GM21619 (cell line): ENCODE measurements around the gene EIF3D.

Experiments used
- ATAC-seq: cut with Tn5 transposase; IDR thresholded peaks from one replicate; pipeline ENCODE4 v1.9.1; 2021; ENCODE audit not compliant: unreplicated experiment

EIF3D gene

DNA sequence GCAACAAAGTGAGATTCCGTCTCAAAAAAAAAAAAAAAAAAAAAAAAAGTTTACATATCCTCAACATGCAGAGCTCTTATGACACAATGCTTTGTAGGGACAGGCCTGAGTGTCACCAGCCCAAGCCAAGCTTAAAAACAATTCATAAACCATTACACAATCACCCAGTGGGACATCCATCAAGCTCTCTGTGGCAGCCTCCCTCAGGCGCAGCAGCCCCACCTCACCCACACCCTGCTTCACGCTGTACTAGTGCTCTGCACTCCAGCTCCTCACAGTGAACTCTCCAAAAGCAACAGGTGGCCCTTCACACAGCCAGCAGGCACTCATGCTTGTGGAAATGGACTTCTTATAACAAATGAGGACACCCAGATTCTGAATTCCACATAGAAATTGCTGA, 18.6 kb downstream of the EIF3D start:
- ATAC-seq, result no peak

DNA sequence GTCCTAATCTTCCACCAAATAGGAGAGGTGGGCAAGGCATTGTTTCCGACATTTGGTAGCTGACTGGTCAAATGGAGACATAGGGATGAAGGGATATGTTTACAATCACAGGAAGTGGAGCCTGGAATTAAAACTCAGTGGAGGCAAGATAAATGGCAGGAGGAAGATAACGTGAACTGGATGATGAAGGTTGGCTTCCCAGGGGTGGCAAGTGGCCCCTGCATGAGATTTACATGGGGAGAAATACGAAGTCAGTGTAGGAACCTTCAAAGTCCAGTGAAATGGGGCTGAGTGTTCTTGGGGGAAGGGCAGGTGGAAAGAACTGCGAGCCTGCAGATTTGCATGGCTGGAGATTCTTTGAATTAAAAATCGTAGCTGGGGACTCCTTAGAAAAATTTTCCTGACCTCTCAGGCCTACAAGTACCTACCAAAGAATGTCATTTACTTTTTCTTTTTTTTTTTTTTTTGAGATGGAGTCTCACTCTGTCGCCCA, 21.4 kb downstream of the EIF3D start:
- no peak for ATAC-seq

DNA sequence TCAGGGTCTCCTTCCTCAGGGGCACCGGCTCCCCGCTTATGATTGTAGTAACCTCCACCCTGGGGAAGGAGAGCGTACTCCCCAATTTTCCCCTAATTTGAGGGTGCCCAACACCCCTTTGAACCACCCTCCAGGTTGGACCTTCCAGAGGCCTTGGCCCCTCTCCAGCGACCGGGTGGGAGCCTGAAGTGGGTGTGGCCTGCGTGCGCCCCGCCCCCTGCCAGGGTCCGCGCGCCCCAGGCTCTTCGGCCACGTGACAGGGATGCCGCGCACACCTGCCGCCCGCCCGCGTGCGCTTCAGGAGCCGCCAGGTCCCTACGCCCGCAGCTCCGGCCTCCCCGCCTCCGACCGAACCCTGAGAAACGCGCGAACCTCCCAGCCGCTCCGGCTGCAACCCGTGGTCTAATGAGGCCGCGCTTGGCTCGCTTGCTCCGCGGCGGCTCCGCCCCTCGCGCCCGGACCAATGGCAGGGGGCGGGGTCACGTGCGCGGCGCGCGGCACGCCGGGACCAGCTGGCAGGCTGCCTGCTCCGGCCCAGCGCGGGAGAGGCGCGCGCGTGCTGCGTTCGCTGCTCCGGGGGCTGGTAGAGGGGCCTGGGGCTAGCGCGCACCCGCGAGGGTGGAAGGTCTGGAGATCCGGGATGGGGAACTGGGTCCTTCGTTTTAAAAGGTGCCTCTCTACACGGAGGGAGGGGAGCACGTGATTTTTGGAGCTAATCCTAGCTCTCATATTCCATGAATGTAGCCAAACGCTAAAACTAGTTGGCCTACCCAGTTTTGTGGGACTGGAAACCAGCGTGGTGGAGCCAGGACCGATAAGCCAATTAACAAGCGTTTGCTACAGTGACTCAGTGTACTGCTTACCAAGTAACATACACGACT, 22.1 kb downstream of the EIF3D start, which contains the start of gene FOXRED2:
FOXRED2 (minus strand) TSS at position 404 of the 881 bp plus-strand sequence. CDS start 618 bp downstream, outside the sequence.
- ATAC-seq, result peak; percentile 68

GRCh38 chr22:36505998-36506635, 22.8 kb downstream of the EIF3D start:
- ATAC-seq, result no peak

- ATAC-seq, result no peak
Measured at GRCh38 chr22:36497910-36498665, 30.9 kb downstream of the EIF3D start.

DNA sequence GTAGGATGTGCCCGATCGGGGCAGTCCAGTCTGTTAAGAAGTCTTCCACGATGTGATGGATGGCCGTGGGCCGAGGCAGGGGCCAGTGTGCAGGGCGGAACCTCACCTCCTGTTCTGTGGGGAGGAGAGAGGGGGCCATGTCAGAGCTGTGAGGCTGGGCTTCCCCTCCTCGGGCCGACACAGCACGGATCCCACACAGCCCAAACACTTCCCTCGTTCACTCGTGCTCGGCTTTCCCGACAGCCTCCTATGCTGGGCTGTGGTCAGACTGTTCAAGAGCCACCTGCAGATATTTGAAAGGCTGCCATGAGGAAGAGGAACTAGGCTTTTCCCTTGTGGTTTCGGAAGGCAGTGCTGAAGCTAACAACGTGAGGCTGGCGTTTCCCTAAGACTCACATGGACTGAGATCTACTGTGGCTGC, 35.3 kb downstream of the EIF3D start:
- peak; percentile 70 for ATAC-seq

GRCh38 chr22:36492109-36492508, 36.9 kb downstream of the EIF3D start:
- ATAC-seq, result no peak

GRCh38 chr22:36491155-36491554, 37.8 kb downstream of the EIF3D start:
- no peak for ATAC-seq

GRCh38 chr22:36486619-36487384, 42.2 kb downstream of the EIF3D start:
- ATAC-seq, result no peak

DNA sequence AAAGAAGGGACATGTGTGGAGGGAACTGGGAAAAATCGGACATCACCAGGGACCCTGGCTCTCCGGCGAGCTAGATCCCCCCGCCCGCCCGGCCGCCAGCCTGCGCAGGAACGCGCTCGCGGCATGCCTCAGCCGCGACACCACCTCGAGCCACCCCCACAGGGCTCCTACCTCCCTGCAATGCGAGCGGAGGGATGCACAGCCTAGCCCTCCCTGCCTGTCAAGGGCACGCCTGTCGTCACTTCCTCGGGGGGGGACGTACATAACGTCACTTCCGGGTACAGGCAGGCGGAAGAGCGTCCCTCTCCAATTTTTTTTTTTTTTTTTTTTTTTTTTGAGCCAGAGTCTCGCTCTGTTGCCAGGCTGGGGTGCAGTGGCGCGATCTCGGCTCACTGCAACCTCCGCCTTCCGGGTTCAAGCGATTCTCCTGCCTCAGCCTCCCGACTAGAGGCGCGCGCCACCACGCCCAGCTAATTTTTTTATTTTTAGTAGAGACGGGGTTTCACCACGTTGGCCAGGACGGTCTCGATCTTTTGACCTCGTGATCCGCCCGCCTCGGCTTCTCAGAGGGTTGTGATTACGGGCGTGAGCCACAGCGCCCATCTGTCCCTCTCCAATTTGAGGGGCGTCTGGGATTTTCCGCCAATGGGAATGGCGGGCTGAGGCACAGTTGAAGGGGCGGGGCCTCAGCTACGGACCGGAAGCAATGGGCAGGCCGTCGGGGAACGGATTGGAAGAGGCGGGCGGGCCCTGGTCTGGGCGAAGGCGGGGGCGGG, 47.4 kb downstream of the EIF3D start, which contains the start of gene TXN2:
TXN2 (minus strand) TSS at position 248 of the 776 bp plus-strand sequence. CDS start 803 bp downstream, outside the sequence.
- ATAC-seq, result peak; percentile 79

- no peak for ATAC-seq
Measured at GRCh38 chr22:36480941-36481392, 48.0 kb downstream of the EIF3D start.

GRCh38 chr22:36478966-36479365, 50.0 kb downstream of the EIF3D start:
- no peak for ATAC-seq

GRCh38 chr22:36475341-36475740, 53.6 kb downstream of the EIF3D start:
- ATAC-seq, result no peak

GRCh38 chr22:36472689-36473088, 56.3 kb downstream of the EIF3D start:
- no peak for ATAC-seq

DNA sequence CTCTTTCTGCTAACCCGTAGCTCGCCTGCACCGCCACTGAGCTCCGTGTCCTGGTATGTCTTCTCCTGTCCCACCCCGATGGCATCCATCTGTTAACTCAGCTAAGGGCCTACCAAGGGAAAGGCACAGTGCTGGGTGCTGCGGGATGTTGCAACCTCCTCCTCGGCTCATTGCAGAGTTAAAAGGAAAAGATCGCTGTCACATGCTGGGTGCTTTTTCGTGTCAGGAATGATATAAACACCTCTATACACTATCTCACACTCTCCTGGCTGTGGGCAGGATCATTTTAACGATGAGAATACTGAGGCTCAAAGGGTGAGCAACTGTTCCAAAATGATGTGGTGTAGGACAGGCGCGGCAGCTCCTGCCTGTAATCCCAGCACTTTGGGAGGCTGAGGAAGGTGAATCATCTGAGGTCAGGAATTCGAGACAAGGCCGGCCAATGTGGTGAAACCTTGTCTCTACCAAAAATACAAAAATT, 57.6 kb downstream of the EIF3D start:
- ATAC-seq, result no peak

DNA sequence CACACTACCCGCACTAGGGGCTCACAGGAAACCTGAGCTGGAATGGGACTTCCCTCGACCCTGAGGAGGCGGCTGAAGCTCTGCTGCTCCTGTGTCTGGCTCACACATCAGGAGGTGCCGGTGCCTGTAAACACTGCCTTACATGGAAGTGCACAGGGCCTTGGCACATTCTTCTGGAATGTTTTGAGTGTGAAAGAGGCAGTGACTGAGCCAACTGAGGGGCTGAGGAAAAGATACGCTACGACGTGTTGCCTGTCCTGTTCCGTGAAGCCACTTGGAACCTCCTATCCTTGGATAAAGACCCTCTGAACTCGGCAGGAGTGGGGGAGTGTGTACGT, 58.0 kb downstream of the EIF3D start:
- no peak for ATAC-seq

GRCh38 chr22:36470162-36470993, 58.6 kb downstream of the EIF3D start:
- no peak for ATAC-seq

DNA sequence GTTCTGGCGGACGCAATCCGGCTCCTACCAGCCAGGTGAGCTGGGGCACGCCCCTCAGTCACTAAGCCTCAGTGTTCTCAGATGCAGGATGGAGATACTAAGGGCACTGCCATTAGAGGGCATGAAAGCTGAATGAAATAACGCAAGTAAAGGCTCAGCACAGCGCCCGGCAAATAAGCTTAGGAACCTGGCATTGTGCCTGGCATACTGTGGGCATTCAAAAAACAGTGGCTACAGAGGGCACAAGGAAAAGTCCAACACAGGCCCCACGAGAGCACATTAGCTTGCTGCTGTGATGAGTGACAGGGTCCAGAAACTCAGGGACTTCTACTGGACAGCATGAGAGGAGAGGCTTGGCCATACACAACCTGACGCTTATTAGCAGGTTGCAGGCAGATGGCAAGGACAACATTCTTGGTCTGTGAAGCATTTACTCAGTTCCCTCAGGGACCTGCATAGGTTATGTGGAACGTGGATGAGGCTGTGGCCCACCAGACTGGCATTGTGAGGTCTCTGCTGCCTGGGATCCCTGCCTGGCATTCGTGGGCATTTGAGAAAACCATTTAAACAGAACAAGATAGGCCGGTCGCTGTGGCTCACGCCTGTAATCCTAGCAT, 59.8 kb downstream of the EIF3D start:
- no peak for ATAC-seq
